Fibroblast of lung (primary cell): ENCODE data around the gene LPP. TPM values are rescaled to one million over a fixed set of nuclear protein-coding genes. Genes with fewer than 3 reads are reported as not detected.
A peak's percentile ranks its signal among the peaks of the same experiment; 100 is the strongest.

Experiments
- DNase-seq, 2 donors: peaks; one replicate each; pipeline versions ENCODE4 v3.0.0 to v3.0.0-alpha.2; 2010; ENCODE audit warnings: low read depth in 2 of 2
- H2AFZ ChIP-seq: 2 replicates; pipeline ENCODE4 v1.5.1; 2012; ENCODE audit warnings: low read length, control low read depth, inconsistent platforms
- H3K27ac ChIP-seq: 2 replicates; pipeline ENCODE4 v1.5.1; 2011; ENCODE audit warnings: low read length, control low read depth; ENCODE audit not compliant: insufficient read depth
- H3K27me3 ChIP-seq: 2 replicates; pipeline ENCODE4 v1.5.1; 2011; ENCODE audit warnings: mild to moderate bottlenecking, low read length; ENCODE audit not compliant: control insufficient read depth, insufficient read depth
- H3K36me3 ChIP-seq: 2 replicates; pipeline ENCODE4 v1.5.1; 2011; ENCODE audit warnings: low read length; ENCODE audit not compliant: control insufficient read depth, insufficient read depth
- H3K4me1 ChIP-seq: 2 replicates; pipeline ENCODE4 v1.5.1; 2011; ENCODE audit warnings: low read length; ENCODE audit not compliant: control insufficient read depth, insufficient read depth; ENCODE audit errors: extremely low read depth
- H3K4me2 ChIP-seq: 2 replicates; pipeline ENCODE4 v1.5.1; 2011; ENCODE audit warnings: low read length, control low read depth; ENCODE audit not compliant: insufficient read depth; ENCODE audit errors: extremely low read depth
- H3K4me3 ChIP-seq, 4 experiments: fragments of 200-600 bp in 1 of 4; sonication (generic) in 1 of 4; replicated peaks in 1 of 4; 2 replicates each; pipeline ENCODE4 v1.5.1; 2011 to 2016; ENCODE audit warnings: low read length in 4 of 4, low read depth in 3 of 4, mild to moderate bottlenecking in 3 of 4, control low read depth in 2 of 4, inconsistent platforms in 1 of 4, mixed read lengths in 1 of 4; ENCODE audit not compliant: insufficient read depth in 1 of 4; ENCODE audit errors: control extremely low read depth in 1 of 4
- H3K79me2 ChIP-seq: 2 replicates; pipeline ENCODE4 v1.5.1; 2012; ENCODE audit warnings: mild to moderate bottlenecking, low read length, inconsistent platforms; ENCODE audit not compliant: control insufficient read depth, insufficient read depth
- H3K9ac ChIP-seq: 2 replicates; pipeline ENCODE4 v1.5.1; 2011; ENCODE audit warnings: mild to moderate bottlenecking, low read length, control low read depth; ENCODE audit not compliant: insufficient read depth
- H3K9me3 ChIP-seq: 2 replicates; pipeline ENCODE4 v1.5.1; 2012; ENCODE audit warnings: low read depth, low read length; ENCODE audit not compliant: control insufficient read depth, insufficient read depth
- H4K20me1 ChIP-seq: 2 replicates; pipeline ENCODE4 v1.5.1; 2011; ENCODE audit warnings: low read length; ENCODE audit not compliant: control insufficient read depth, insufficient read depth; ENCODE audit errors: extremely low read depth
- CTCF ChIP-seq, 2 donors: IDR thresholded peaks in 1 of 2; conservative IDR thresholded peaks in 1 of 2; 1 replicate in 1 of 2; 2 replicates in 1 of 2; pipeline ENCODE4 v1.5.1; 2011 to 2012; ENCODE audit warnings: low read length in 2 of 2, control low read depth in 1 of 2, inconsistent platforms in 1 of 2, low read depth in 1 of 2, mild to moderate bottlenecking in 1 of 2
- EZH2 ChIP-seq: IDR thresholded peaks from 2 replicates; pipeline ENCODE4 v1.5.1; 2012; ENCODE audit warnings: low read length, control low read depth, mild to moderate bottlenecking; ENCODE audit errors: missing control alignments
- polyA plus RNA-seq, 2 donors: library from polyadenylated mRNA; depleted of rRNA in 1 of 2; stranded (reverse) in 1 of 2; unstranded in 1 of 2; fragments of >200 nt; gene quantifications; 2 replicates each; pipeline ENCODE4 v1.2.1, GENCODE V29; 2011 to 2012; ENCODE audit warnings: missing spikeins in 1 of 2
- total RNA-seq: library from RNA; depleted of rRNA; stranded (reverse); fragments of >200 nt; gene quantifications from 2 replicates; pipeline ENCODE4 v1.2.1, GENCODE V29; 2014

The LPP gene
- total and polyA plus RNA-seq, 2 donors (not counting 1 experiment from before 2014, with no cell fraction given): 69.0 to 124 TPM

GRCh38 chr3:188744166-188744565 lies 590.2 kb downstream of the LPP start:
- Histone ChIP-seq H3K27me3 (no peaks in the 10 kb centered on the region), H3K27ac (no peak overlapping the region), H3K36me3 (no peaks in the 10 kb centered on the region), H3K4me3 (no peak overlapping the region), H3K9me3 (no peaks in the 10 kb centered on the region), H3K4me1 (no peaks in the 10 kb centered on the region), H3K4me2 (no peak overlapping the region), H2AFZ (no peak overlapping the region), H4K20me1 (no peaks in the 10 kb centered on the region), H3K9ac (no peak overlapping the region), H3K79me2 (no peaks in the 10 kb centered on the region)
- TF ChIP-seq CTCF (conservative IDR thresholded peaks at IDR 0.05 in 1 of 2, IDR thresholded peaks at IDR 0.05 in 1 of 2; ENCODE audit: low read depth in 1 of 2, low read length in 2 of 2) (no peak), EZH2 (no peak)
- no peak for DNase-seq

- DNase-seq: no peak
- no peaks in the 10 kb centered on the region for H3K4me1 ChIP-seq
- H3K27ac ChIP-seq: no peak overlapping the region
- H3K9me3 ChIP-seq: no peaks in the 10 kb centered on the region
- H3K79me2 ChIP-seq: no peaks in the 10 kb centered on the region
- TF ChIP-seq CTCF (conservative IDR thresholded peaks at IDR 0.05 in 1 of 2, IDR thresholded peaks at IDR 0.05 in 1 of 2; ENCODE audit: low read depth in 1 of 2, low read length in 2 of 2) (no peak), EZH2 (no peak)
- no peaks in the 10 kb centered on the region for H3K27me3 ChIP-seq
- H3K36me3 ChIP-seq: no peaks in the 10 kb centered on the region
- H3K9ac ChIP-seq: no peak overlapping the region
- no peak overlapping the region for H2AFZ ChIP-seq
- no peaks in the 10 kb centered on the region for H4K20me1 ChIP-seq
- no peak overlapping the region for H3K4me3 ChIP-seq
- H3K4me2 ChIP-seq: no peak overlapping the region
These were observed 591.1 kb downstream of the LPP start for GRCh38 chr3:188745031-188745430.

GRCh38 chr3:188746291-188746783 lies 592.4 kb downstream of the LPP start:
- Histone ChIP-seq H3K9me3 (no peaks in the 10 kb centered on the region), H3K27ac (no peak overlapping the region), H4K20me1 (no peaks in the 10 kb centered on the region), H2AFZ (no peak overlapping the region), H3K27me3 (no peaks in the 10 kb centered on the region), H3K9ac (no peak overlapping the region), H3K4me3 (no peak overlapping the region), H3K36me3 (no peaks in the 10 kb centered on the region), H3K4me2 (no peak overlapping the region), H3K79me2 (no peaks in the 10 kb centered on the region), H3K4me1 (no peaks in the 10 kb centered on the region)
- DNase-seq: peak in 1 of 2 donors; percentile 48
- TF ChIP-seq EZH2 (no peak), CTCF (conservative IDR thresholded peaks at IDR 0.05 in 1 of 2, IDR thresholded peaks at IDR 0.05 in 1 of 2; ENCODE audit: low read depth in 1 of 2, low read length in 2 of 2) (no peak)
